Measurements from ENCODE around the gene NASP.

The NASP gene, protein sequence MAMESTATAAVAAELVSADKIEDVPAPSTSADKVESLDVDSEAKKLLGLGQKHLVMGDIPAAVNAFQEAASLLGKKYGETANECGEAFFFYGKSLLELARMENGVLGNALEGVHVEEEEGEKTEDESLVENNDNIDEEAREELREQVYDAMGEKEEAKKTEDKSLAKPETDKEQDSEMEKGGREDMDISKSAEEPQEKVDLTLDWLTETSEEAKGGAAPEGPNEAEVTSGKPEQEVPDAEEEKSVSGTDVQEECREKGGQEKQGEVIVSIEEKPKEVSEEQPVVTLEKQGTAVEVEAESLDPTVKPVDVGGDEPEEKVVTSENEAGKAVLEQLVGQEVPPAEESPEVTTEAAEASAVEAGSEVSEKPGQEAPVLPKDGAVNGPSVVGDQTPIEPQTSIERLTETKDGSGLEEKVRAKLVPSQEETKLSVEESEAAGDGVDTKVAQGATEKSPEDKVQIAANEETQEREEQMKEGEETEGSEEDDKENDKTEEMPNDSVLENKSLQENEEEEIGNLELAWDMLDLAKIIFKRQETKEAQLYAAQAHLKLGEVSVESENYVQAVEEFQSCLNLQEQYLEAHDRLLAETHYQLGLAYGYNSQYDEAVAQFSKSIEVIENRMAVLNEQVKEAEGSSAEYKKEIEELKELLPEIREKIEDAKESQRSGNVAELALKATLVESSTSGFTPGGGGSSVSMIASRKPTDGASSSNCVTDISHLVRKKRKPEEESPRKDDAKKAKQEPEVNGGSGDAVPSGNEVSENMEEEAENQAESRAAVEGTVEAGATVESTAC

DNA sequence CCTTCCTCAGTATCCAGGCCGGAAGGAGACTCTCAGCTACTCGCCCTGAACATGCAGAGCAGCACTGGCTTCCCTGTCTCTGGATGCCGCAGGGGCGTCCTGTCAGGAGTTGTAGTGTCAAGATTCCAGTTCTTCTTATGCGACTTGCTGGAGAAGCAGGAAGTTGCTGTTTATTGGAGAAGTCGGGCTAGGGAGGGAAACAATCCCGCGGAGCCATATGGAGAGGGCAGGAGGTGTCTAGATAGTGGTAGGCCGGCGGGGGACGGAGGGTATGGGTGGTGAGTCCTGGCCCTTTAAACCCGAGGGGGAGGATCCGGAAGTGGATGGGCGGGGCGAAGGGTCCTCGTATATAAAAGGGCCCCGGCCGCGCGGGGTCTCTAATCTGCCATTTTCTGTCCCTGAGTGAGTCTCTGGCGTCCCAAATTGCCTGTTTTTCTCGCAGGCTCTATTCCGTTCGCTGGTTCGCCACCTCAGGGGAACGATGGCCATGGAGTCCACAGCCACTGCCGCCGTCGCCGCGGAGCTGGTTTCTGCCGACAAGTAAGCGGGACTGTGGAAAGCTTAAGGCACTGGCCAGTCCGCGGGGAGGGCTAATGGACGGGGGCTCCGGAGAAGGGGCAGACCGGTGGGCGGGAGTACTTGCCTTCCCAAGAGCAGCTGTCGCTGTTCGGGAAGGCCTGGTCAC lies at the start of gene NASP:
TSS of gene NASP (plus strand) at position 376 of the 685 bp plus-strand sequence. CDS start at position 482, 106 bp downstream.
- ATAC-seq = peak; percentile 80
- no peaks in the 10 kb centered on the region for H3K27me3 Mint-ChIP-seq
- H3K27ac Mint-ChIP-seq = peak within 1 kb of the TSS; percentile 98 to 100
- peak within 1 kb of the TSS; percentile 90 to 99 for H3K4me3 Mint-ChIP-seq
- H3K9me3 Mint-ChIP-seq = no peaks in the 10 kb centered on the region
- DNase-seq = peak; percentile 93 to 96
- H3K4me1 Mint-ChIP-seq = peaks cover 42% of the 10 kb centered on the region

DNA sequence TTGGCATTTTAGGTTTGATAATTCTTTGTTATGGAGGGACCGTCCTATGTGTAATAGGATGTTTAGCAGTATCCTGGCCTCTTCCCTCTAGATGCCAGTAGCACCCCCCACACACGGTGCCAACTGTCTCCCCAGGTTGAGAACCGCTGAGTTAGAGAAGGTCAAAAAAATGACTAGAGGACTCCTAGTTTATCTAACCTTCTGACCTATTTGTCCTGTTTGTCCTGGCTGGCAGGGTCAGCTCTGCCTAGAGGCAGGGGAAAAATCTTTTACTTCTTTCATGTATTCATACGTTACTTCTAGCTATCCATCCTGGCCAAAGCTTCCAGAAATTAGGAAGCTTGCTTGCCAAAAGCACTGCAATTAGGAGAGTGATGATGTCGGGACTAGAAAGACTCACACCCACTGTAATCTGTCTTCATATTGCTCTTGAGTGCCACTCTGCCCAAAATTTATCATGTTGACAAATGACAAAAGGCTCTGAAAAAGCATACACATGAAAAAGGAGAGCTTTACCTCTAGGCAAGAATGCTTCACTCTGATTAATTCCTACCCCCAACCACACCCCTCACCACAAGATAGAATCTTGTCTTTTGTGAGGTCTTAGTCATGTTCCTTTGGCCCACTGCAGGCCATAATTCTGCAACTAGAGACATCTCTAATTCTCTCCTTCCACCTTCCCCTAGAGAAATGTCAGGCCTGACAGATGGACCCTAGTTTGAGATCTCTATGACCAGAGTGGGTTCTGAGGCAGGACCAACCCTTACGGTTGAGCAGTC lies 47.7 kb upstream of the NASP start:
- Mint-ChIP-seq H3K4me3 (no peak overlapping the region), H3K4me1 (peaks cover 19% of the 10 kb centered on the region), H3K27ac (peak overlapping the region in 1 of 2 donors; percentile 55), H3K9me3 (no peaks in the 10 kb centered on the region), H3K27me3 (peaks cover 14% of the 10 kb centered on the region)
- DNase-seq (no peak), ATAC-seq (peak; percentile 92)

DNA sequence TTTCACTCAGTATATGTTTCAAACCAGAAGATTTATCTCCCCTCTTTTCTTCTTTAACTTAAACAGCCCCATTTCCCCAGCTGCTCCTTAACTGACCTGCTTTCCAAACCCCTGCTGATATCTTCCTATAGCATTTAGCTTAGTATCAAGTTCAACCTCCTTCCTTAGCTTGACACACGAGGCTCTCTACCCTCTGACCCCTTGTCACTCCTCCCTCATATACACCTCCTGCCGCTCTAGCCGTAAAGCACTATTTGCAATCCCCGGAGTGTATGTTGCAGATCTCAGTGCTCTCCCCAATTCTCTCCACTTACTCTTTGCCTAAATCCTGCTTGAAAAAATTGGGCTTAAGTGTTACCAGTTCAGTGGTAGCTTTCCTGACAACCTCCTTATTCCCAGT lies 47.0 kb upstream of the NASP start:
- H3K27me3 Mint-ChIP-seq = peaks cover 14% of the 10 kb centered on the region
- peak overlapping the region in 1 of 2 donors; percentile 1 for H3K27ac Mint-ChIP-seq
- H3K4me3 Mint-ChIP-seq = no peak overlapping the region
- H3K9me3 Mint-ChIP-seq = no peaks in the 10 kb centered on the region
- H3K4me1 Mint-ChIP-seq = peaks cover 24% of the 10 kb centered on the region
- ATAC-seq (no peak), DNase-seq (no peak)

DNA sequence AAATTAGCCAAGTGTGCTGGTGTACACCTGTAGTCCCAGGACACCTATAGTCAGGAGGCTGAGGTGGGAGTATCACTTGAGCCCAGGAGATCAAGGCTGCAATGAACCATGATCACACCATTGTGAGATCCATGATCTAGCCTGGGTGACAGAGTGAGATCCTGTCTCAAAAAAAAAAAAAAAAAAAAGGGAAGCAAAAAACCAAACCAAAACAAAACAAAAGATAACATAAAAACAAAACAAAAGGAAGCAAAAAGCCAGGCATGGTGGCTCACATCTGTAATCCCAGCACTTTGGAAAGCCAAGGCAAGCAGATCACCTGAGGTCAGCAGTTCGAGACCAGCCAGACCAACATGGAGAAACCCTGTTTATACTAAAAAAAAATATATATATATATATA lies 42.6 kb upstream of the NASP start:
- Mint-ChIP-seq H3K4me1 (peaks cover 56% of the 10 kb centered on the region), H3K27ac (no peak overlapping the region), H3K9me3 (no peaks in the 10 kb centered on the region), H3K27me3 (peaks cover 14% of the 10 kb centered on the region), H3K4me3 (no peak overlapping the region)
- DNase-seq (no peak), ATAC-seq (no peak)

DNA sequence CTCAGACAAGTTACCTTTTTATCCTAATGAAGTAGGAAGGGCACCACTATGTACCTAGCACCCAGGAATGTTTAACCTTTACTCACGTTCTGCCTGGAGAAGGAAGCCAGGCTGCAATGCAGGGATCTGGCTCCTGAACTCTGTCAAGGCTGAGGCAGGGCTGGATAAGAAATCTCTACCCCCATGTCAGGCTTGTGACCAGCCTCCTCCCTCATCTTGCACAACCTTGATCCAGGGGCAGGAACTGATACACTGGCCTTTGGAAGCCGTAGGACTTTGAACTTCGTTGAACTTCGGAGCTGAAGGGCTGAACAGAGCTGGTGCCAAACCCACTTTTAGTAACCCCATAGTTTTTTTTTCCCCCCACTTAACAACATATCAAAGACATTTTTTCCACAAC lies 41.2 kb upstream of the NASP start:
- no peaks in the 10 kb centered on the region for H3K9me3 Mint-ChIP-seq
- H3K4me1 Mint-ChIP-seq = peaks cover 42% of the 10 kb centered on the region
- no peak overlapping the region for H3K27ac Mint-ChIP-seq
- DNase-seq (no peak), ATAC-seq (no peak)
- H3K27me3 Mint-ChIP-seq = peaks cover 9% of the 10 kb centered on the region
- no peak overlapping the region for H3K4me3 Mint-ChIP-seq

DNA sequence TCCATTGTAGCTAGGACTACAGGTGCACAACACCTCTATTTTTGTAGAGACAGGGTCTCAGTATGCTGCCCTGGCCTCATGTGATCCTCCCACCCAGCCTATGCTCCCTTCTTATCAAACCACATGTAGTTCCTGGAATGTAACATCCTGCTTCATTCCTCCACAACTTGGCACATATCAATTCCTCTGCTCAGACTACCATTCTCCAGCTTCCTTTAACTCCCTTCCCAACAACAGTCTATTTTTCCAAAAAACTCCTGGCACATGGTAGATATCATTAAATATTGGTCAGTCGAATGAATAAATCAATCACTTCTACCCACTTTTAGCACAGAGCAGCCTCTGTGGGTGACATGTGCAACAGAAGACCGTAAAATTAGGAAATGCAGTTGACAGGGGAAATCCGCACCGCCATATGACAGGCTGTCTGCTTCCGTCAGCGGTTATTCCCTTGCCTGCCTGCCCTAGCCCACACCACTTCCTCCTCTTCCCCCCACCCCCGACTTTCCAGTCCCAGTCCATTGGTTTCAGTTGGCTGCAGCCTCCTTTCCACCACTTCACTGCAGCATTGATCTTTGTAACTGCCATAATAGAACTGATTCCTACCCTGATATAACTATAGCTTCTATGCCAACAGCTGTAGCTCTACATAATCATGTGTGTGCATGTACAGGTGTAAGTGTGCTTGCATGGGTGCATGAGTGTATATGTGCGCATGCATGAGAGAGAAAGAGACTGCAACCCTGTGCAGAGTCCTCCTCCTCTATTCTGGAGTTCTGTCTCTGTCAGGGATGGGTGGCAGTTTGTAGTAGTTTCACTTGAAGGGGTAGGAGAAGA lies 40.0 kb upstream of the NASP start:
- Mint-ChIP-seq H3K27ac (peak overlapping the region in 1 of 2 donors; percentile 80), H3K4me1 (peaks cover 42% of the 10 kb centered on the region), H3K27me3 (peaks cover 6% of the 10 kb centered on the region), H3K9me3 (no peaks in the 10 kb centered on the region), H3K4me3 (peak overlapping the region; percentile 67 to 78)
- peak; percentile 96 for ATAC-seq
- peak; percentile 42 to 77 for DNase-seq

DNA sequence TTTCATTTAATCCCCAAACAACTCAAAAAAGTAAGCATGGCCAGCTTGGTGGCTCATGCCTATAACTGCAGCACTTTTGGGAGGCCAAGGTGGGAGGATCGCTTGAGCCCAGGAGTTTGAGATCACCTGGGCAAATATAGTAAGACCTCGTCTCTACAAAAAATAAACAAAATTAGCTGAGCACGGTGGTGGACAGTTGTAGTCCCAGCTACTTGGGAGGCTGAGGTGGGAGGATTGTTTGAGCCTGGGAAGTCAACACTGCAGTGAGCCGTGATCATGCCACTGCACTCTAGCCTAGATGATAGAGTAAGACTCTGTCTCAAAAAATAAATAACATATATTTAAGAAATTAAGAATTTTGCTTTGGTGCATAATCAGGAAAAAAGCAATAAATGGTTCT lies 39.3 kb upstream of the NASP start:
- no peak for ATAC-seq
- H3K27me3 Mint-ChIP-seq = peaks cover 6% of the 10 kb centered on the region
- H3K4me3 Mint-ChIP-seq = peak overlapping the region; percentile 63 to 78
- peaks cover 42% of the 10 kb centered on the region for H3K4me1 Mint-ChIP-seq
- no peak overlapping the region for H3K27ac Mint-ChIP-seq
- no peak for DNase-seq
- H3K9me3 Mint-ChIP-seq = no peaks in the 10 kb centered on the region

DNA sequence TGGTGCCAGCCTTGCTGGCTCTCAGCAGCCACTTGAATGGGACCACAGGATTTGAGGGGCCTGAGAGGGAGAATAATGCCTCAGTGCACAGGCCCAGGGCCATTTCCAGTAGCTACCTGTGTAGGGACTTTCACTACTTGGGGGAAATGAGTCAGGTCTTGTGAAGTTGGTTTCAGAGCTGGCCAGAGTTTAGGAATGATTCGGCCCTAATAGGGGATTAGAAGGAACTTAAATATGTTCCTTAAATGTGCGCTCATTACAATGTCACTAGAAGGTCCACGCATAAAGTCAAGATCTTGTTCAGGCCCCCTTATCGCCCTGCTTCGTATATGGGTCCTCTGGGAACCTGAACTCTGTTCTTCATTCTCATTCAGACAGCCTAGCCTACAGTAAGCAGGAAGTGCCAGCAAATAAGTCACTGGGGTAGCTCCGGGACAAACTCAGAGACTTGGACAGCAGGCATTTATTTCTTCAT lies 38.8 kb upstream of the NASP start:
- Mint-ChIP-seq H3K27ac (no peak overlapping the region), H3K27me3 (peaks cover 6% of the 10 kb centered on the region), H3K9me3 (no peaks in the 10 kb centered on the region), H3K4me3 (peak overlapping the region; percentile 55 to 59), H3K4me1 (peaks cover 42% of the 10 kb centered on the region)
- DNase-seq (peak; percentile 25 to 42), ATAC-seq (peak; percentile 71)

DNA sequence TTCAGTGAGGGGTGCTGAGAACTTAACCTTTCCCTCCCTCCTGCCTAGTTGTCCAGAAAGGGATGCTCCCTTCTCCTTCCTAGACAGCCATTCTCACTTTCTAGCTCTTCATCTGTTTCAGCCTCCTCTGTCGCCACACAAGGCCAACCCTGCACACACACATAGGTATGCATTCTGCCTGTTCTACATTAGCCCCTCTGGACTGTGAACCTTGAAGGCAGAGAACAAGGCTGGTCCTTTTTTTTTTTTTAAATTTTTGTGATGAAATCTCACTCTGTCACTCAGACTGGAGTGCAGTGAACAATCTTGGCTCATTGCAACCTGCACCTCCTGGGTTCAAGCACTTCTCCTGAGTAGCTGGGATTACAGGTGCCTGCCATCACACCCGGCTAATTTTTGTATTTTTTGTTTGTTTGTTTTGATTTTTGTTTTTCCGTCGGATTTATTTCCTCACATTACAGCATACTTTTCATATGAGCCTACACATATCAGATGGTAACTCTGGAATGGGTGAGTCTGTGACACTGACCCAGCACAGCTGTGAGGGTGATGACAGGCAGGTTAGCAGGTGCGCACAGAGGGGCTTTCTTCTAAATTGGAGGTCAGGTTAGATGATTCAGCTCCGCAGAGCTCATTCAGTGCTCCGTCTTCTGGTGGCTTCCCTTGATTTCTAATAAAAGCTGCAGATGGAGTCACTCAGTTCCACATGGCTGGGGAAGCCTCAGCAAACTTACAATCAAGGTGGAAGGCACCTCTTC lies 38.1 kb upstream of the NASP start:
- Mint-ChIP-seq H3K4me1 (peaks cover 42% of the 10 kb centered on the region), H3K27me3 (peaks cover 4% of the 10 kb centered on the region), H3K27ac (no peak overlapping the region), H3K4me3 (peak overlapping the region in 1 of 2 donors; percentile 59), H3K9me3 (no peaks in the 10 kb centered on the region)
- ATAC-seq (no peak), DNase-seq (no peak)

DNA sequence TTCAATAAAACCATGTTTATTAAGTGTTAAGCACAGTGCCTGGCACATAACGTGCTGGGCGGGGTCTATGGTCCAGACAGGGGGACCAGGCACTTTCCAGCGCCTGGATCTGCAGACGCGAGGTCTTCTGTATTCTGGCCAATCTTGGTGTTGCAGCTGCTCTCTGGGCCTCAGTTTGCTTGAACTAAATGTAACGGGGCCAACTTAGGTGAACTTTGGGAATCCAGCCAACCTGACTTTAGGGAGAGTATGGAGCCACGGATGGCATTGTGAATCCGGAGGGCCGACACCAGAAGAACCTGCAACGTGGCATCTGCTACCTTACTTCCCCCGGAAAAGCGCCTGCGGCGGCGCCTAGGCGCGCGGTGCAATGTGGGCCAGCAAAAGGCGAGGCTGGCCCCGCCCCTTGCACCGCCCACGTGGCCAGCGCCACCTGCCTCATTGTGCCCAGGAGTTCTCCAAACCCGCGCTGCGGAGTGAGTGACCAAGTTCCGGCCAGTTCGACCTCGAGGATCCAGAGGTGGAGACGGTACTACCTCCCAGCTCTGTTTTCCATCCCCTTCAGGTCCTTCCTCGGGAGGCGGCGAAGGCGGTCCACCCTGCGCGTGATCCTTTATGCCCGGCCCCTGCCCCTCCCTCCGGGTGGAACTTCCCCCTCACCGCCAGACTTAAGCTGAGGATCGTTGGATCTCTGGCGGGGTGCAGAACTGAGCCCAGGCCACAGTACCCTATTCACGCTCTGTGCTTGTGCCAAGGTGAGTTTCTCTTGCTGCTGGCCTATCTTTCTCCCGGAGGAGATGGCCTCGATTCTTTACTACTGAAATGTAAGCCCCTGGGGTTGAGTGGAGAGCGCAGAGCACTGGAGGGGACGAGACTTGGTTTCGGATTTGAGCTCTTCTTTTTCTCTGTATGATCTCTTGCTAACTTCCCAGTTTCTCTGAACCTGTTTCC lies 33.2 kb upstream of the NASP start, which contains the start of gene AKR1A1:
TSS of gene AKR1A1 (plus strand) at position 426 of the 951 bp plus-strand sequence. CDS start 10,969 bp downstream, outside the sequence.
- peak within 1 kb of the TSS; percentile 94 to 97 for H3K27ac Mint-ChIP-seq
- H3K9me3 Mint-ChIP-seq = no peaks in the 10 kb centered on the region
- ATAC-seq = peak; percentile 98
- DNase-seq = peak; percentile 89 to 90
- H3K4me3 Mint-ChIP-seq = peak within 1 kb of the TSS; percentile 95
- H3K27me3 Mint-ChIP-seq = no peaks in the 10 kb centered on the region
- peaks cover 26% of the 10 kb centered on the region for H3K4me1 Mint-ChIP-seq

DNA sequence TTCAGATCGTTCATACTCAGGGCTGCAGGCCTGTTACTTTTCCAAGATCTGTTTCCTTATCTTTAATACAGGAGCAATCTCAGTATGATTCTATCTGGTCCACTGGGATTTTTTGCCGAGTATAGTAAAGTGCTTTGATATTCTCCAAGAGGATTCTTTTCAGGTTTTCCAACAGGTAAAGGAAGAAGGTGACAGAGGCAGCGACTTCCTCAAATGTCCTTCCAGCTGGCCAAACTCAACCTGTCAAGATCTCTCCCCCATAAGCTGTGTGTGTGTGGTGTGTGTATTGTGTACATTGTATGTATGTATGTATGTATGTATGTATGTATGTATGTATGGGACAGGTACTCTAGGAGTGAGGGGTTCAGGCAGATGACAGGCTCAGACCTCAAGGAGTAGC lies 32.2 kb upstream of the NASP start:
- H3K27me3 Mint-ChIP-seq = no peaks in the 10 kb centered on the region
- ATAC-seq (no peak), DNase-seq (no peak)
- H3K4me3 Mint-ChIP-seq = peak overlapping the region; percentile 95
- peaks cover 29% of the 10 kb centered on the region for H3K4me1 Mint-ChIP-seq
- no peaks in the 10 kb centered on the region for H3K9me3 Mint-ChIP-seq
- peak overlapping the region in 1 of 2 donors; percentile 81 for H3K27ac Mint-ChIP-seq

DNA sequence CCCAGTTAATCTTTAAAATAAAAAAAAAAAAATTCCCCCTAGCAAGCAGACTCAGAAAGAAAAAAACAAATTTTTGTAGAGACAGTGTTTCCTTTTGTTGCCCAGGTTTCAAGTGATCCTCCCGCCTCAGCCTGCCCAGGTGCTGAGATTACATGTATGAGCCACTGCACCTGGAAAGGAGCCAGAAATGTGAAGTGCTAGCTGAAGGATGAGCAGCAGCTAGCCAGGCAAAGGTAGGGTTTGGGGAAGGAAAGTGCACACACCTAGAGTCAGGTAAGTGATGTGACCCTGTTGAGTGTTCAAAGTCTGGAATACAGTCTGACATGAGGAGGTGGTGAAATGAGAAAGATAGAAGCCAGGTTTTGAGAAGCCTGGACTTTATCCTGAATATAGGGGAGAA lies 31.5 kb upstream of the NASP start:
- Mint-ChIP-seq H3K27me3 (no peaks in the 10 kb centered on the region), H3K27ac (peak overlapping the region in 1 of 2 donors; percentile 11), H3K4me3 (peak overlapping the region; percentile 25 to 46), H3K9me3 (no peaks in the 10 kb centered on the region), H3K4me1 (peaks cover 32% of the 10 kb centered on the region)
- no peak for ATAC-seq
- no peak for DNase-seq

Data from stimulated activated naive CD8-positive, alpha-beta T cell treated with anti-CD3 and anti-CD28 coated beads, Interleukin-15, amount 100 ng/mL, for 72 hours (primary cell).